Adrenal gland (tissue), 5 donors: ENCODE results near the gene CUX1.

Experiments used
- CTCF ChIP-seq, 6 experiments: fragments of 450-650 bp in 4 of 6; fragments of 200-600 bp in 2 of 6; sonication (generic) in 1 of 6; IDR thresholded peaks; 1 replicate in 5 of 6; 2 replicates in 1 of 6; pipeline versions ENCODE4 v1.5.1 to v1.8.0; 2016 to 2021; ENCODE audit warnings: antibody characterized with exemption in 6 of 6, mild to moderate bottlenecking in 2 of 6, moderate library complexity in 1 of 6
- POLR2A ChIP-seq, 2 donors: fragments of 450-650 bp; IDR thresholded peaks; one replicate each; pipeline ENCODE4 v1.6.1; 2017; ENCODE audit warnings: antibody characterized with exemption in 2 of 2, mild to moderate bottlenecking in 2 of 2, moderate library complexity in 1 of 2
- donor health status: DM: no; HTN: no; CAD: no.

- TF ChIP-seq POLR2A (IDR thresholded peaks at IDR 0.05) (no peak), CTCF (IDR thresholded peaks at IDR 0.05) (no peak)
These were observed 175.9 kb downstream of the CUX1 start for GRCh38 chr7:101993311-101993710.
